HEK293T (cell line): ENCODE data around the gene E2F7.

ENCODE experiments used
- CTCF ChIA-PET: fragments of 350-600 bp; formaldehyde crosslinking; extraction: SDS; loops from one replicate; lab custom pipeline; 2021; ENCODE audit warnings: antibody characterized with exemption, inconsistent platforms; lab: Yijun Ruan, JAX
- POLR2A ChIA-PET: fragments of 350-600 bp; formaldehyde crosslinking; extraction: SDS; loops from one replicate; lab custom pipeline; 2020; ENCODE audit warnings: antibody characterized with exemption, inconsistent platforms; lab: Yijun Ruan, JAX
- DNase-seq: peaks from one replicate; pipeline ENCODE4 v3.0.0; 2012; ENCODE audit warnings: mixed read lengths; ENCODE audit errors: extremely low spot score
- ARNT ChIP-seq: fragments of 450-650 bp; IDR thresholded peaks from 2 replicates; pipeline ENCODE4 v1.6.1; 2017; ENCODE audit warnings: mild to moderate bottlenecking
- BHLHE40 ChIP-seq: fragments of 450-650 bp; IDR thresholded peaks from 2 replicates; pipeline ENCODE4 v1.6.1; 2016; ENCODE audit warnings: mild to moderate bottlenecking, moderate library complexity, borderline replicate concordance
- CTBP1 ChIP-seq: fragments of 450-650 bp; IDR thresholded peaks from 2 replicates; pipeline ENCODE4 v1.6.1; 2016; ENCODE audit warnings: borderline replicate concordance
- ELF4 ChIP-seq: fragments of 450-650 bp; IDR thresholded peaks from 2 replicates; pipeline ENCODE4 v1.6.1; 2017; ENCODE audit warnings: antibody characterized with exemption
- FOXA1 ChIP-seq: fragments of 450-650 bp; IDR thresholded peaks from 2 replicates; pipeline ENCODE4 v1.6.1; 2016; ENCODE audit warnings: mild to moderate bottlenecking
- FOXK2 ChIP-seq: fragments of 450-650 bp; IDR thresholded peaks from 2 replicates; pipeline ENCODE4 v1.6.1; 2016; ENCODE audit warnings: mild to moderate bottlenecking
- FOXM1 ChIP-seq: fragments of 450-650 bp; IDR thresholded peaks from 2 replicates; pipeline ENCODE4 v1.6.1; 2017; ENCODE audit warnings: mild to moderate bottlenecking, borderline replicate concordance
- HDGF ChIP-seq: fragments of 450-650 bp; IDR thresholded peaks from 2 replicates; pipeline ENCODE4 v1.6.1; 2017; ENCODE audit warnings: antibody characterized with exemption, borderline replicate concordance
- L3MBTL2 ChIP-seq: fragments of 450-650 bp; conservative IDR thresholded peaks from 2 replicates; pipeline ENCODE4 v1.6.1; 2016; ENCODE audit warnings: mild to moderate bottlenecking
- LEF1 ChIP-seq: fragments of 450-650 bp; IDR thresholded peaks from 2 replicates; pipeline ENCODE4 v1.6.1; 2017; ENCODE audit warnings: mild to moderate bottlenecking, borderline replicate concordance
- NFRKB ChIP-seq: fragments of 450-650 bp; IDR thresholded peaks from 2 replicates; pipeline ENCODE4 v1.6.1; 2016; ENCODE audit warnings: mild to moderate bottlenecking, moderate library complexity
- SP1 ChIP-seq: fragments of 450-650 bp; IDR thresholded peaks from 2 replicates; pipeline ENCODE4 v1.6.1; 2017
- SUZ12 ChIP-seq: fragments of 450-650 bp; IDR thresholded peaks from 2 replicates; pipeline ENCODE4 v1.6.1; 2016; ENCODE audit warnings: mild to moderate bottlenecking
- TARDBP ChIP-seq: fragments of 450-650 bp; IDR thresholded peaks from 2 replicates; pipeline ENCODE4 v1.6.1; 2016
- ZNF384 ChIP-seq: fragments of 450-650 bp; IDR thresholded peaks from 2 replicates; pipeline ENCODE4 v1.6.1; 2016
- TF ChIP-seq, protein P1 (sequence below): fragments of 450-650 bp; IDR thresholded peaks from 2 replicates; pipeline ENCODE4 v1.6.1; 2016

E2F7 gene

DNA sequence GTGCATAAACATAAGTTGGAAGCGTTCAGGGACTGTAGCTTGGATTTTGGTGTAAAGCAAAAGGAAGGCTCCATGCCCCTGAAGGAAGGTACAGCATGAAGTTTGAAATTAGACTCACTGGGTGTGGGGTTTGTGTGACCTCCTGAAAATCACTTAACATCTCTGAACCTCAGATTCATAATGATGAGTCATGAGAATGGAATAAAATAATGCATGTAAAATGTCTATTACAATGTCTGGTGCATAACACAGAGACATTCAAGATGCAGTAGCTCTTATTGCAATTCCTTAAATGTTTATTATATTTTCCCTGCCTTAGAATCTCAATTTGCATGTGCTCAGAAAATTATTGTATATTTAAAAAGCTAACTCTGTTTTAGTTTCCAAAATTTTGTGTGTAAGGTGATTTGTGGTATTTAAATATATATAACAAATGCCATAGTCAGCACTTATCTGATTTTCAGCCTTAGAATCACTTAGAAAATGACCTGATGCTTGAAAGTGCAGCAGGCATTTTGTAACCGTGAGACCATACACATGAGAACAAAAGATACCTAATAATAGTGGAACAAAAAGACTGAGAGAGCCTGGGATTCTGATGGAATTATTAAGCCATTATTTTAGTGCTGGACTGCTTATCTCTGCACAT, 66.3 kb downstream of the E2F7 start:
- TF ChIP-seq FOXM1 (no peak), NFRKB (no peak), L3MBTL2 (no peak), HDGF (no peak), LEF1 (no peak), ZNF384 (no peak), SP1 (no peak), FOXK2 (no peak), CTBP1 (no peak), ARNT (no peak), BHLHE40 (no peak), ELF4 (no peak), FOXA1 (no peak), SUZ12 (no peak), TARDBP (no peak)
- TF ChIP-seq, protein P1, sequence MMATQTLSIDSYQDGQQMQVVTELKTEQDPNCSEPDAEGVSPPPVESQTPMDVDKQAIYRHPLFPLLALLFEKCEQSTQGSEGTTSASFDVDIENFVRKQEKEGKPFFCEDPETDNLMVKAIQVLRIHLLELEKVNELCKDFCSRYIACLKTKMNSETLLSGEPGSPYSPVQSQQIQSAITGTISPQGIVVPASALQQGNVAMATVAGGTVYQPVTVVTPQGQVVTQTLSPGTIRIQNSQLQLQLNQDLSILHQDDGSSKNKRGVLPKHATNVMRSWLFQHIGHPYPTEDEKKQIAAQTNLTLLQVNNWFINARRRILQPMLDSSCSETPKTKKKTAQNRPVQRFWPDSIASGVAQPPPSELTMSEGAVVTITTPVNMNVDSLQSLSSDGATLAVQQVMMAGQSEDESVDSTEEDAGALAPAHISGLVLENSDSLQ: no peak
- DNase-seq: no peak
- POLR2A ChIA-PET: no interaction called here
- CTCF ChIA-PET: interaction anchor here (0.6 to 2.6 kb wide), 3 partner anchors 12 to 407 kb away, joined by 3 to 10 read pairs (median 3); no protein-coding TSS in a partner anchor

DNA sequence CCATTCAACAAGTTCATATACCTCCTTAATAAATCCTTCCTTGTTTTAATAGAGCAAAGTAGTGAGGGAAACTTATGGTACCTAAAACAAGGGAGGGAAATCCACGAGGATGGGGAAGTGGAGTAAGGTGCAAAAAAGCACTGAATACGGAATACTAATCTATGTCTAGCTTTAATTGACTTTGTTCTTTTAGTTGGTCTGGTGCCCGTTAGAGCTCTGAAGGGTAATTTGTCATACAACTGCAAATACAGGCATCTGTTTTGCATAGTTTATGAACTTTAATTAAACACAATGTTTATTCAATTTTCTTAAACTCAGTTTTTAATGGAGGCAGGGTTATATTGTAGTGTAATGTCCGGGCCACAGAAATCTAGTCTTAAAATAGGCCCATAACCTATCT, 67.0 kb downstream of the E2F7 start:
- TF ChIP-seq L3MBTL2 (no peak), CTBP1 (no peak), HDGF (no peak), LEF1 (no peak), NFRKB (no peak), ARNT (no peak), FOXK2 (no peak), FOXM1 (no peak), SUZ12 (no peak)
- TF ChIP-seq, protein P1: no peak
- DNase-seq: no peak
- ChIA-PET CTCF (interaction anchor here (0.6 to 1.0 kb wide), 2 partner anchors 12 to 407 kb away, joined by 3 read pairs; no protein-coding TSS in a partner anchor), POLR2A (no interaction called here)

DNA sequence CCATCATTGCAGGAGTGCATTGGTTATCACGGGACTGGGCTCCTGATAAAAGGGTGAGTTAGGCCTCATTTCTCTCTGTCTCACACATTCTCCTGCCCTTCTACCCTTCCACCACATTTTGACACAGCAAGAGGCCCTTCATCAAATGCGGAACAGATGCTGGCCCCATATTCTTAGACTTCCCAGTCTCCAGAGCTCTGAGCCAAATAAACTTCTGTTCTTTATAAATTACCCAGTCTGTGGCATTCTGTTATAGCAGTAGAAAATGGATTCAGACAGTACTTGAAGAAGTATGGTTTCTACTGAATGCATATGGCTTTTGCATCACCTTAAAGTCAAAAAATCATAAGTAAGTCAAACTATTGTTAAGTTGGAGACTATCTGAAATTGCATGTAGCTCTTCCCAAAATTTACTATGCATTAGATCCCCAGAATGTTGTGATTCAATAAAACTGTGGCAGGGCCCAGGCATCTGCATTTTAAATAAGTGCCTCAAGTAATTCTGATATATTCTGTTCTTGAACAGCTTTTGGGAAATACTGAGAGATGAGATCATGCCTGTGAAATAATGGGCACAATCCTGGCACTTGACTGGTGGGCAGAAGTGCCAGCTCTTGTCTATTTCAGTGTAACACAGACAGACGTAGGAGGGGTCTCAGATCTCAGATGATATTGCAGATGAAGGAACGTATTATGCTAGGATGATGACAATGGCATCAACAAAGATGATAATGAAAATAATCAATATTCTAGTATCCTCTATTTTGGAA, 68.2 kb downstream of the E2F7 start:
- CTCF ChIA-PET: no interaction called here
- DNase-seq: no peak
- POLR2A ChIA-PET: no interaction called here

DNA sequence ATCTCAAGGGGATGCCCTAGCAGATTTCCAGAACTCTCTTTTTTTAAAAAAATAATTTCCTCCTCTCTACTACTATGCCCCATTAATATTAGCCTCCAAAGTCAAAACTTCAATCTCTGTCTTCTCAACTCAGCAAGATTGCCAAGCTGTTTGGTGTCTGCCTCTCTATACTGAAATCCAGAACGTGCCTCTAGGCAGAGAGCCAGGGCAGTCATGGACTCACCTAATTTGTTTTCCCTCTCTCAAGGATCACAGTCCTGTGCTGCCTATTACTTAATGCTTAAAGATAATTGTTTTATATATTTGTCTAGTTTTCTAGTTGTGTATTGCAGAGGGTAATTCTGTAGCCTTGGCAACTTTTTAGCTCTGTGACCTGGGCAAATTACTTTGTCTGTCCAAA, 74.7 kb downstream of the E2F7 start:
- CTCF ChIA-PET: no interaction called here
- POLR2A ChIA-PET: no interaction called here
- DNase-seq: no peak
- TF ChIP-seq SP1 (no peak), ZNF384 (no peak), ELF4 (no peak)

More for the DNA sequence above, 68.2 kb downstream of the E2F7 start:
- TF ChIP-seq HDGF (no peak), CTBP1 (no peak), SP1 (no peak), FOXM1 (no peak), ARNT (no peak), NFRKB (no peak), L3MBTL2 (no peak)
- TF ChIP-seq, protein P1: no peak

DNA sequence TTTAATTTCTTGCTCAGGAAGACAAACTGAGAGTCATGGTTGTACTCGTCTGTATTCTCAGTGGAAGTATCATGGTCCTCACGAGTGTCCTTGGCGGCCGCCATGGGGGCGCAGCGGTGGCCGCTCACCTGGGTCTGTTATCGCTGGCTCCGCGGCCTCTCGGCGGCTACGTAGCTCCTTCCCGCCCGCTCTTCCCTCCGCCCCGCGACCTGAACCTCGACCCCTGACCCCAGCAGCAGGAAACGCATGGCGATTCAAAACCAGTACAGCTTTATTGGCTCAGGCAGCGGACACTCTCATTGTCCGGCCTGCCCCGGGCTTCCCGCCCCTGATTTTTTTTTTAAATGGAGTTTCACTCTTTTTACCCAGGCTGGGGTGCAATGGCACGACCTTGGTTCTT, 80.8 kb downstream of the E2F7 start:
- no peak for DNase-seq
- ChIA-PET CTCF (interaction anchor here (0.6 kb wide), 1 partner anchor 666 kb away, joined by 3 read pairs; no protein-coding TSS in a partner anchor), POLR2A (no interaction called here)
- no peak for TF ChIP-seq CTBP1
- TF ChIP-seq, protein P1: no peak
- no peak for TF ChIP-seq TARDBP
- TF ChIP-seq FOXA1: no peak
- TF ChIP-seq NFRKB: no peak
- TF ChIP-seq LEF1: no peak
- no peak for TF ChIP-seq ZNF384
- no peak for TF ChIP-seq SUZ12
- TF ChIP-seq L3MBTL2: no peak
- TF ChIP-seq ELF4: no peak
- TF ChIP-seq HDGF: no peak
- TF ChIP-seq FOXM1: no peak
- TF ChIP-seq SP1: no peak
- TF ChIP-seq ARNT: no peak
- no peak for TF ChIP-seq BHLHE40
- TF ChIP-seq FOXK2: no peak

DNA sequence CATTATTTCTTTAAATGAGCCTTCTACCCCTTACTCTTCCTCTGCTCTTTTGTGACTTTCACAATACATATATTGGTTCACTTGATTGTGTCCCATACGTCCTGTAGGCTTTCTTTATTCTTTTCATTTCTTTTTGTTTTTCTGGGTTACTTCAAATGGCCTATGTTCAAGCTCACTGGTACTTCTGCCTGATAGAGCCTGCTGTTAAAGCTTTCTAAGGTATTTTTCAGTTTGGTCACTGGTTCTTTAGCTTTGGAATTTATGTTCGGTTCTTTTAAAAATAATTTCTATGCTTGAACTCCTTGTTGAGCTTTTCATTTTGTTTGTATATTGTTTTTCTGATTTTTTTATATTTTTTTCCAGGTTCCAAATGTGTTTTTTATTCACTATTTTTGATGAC, 81.9 kb downstream of the E2F7 start:
- ChIA-PET CTCF (no interaction called here), POLR2A (no interaction called here)
- no peak for TF ChIP-seq SUZ12
- TF ChIP-seq TARDBP: no peak
- TF ChIP-seq, protein P1: no peak
- TF ChIP-seq BHLHE40: no peak

More for the DNA sequence above, 81.9 kb downstream of the E2F7 start:
- DNase-seq: no peak
